Erythroblast (primary cell): ENCODE measurements around the gene TRPM3.

Experiments used
- GATA1 ChIP-seq: IDR thresholded peaks from 2 replicates; pipeline ENCODE4 v1.6.1; 2011; ENCODE audit warnings: low read depth, mild to moderate bottlenecking, control low read depth, low read length, moderate library complexity
- POLR2A ChIP-seq: IDR thresholded peaks from 2 replicates; pipeline ENCODE4 v1.6.1; 2011; ENCODE audit warnings: mild to moderate bottlenecking, low read length

DNA sequence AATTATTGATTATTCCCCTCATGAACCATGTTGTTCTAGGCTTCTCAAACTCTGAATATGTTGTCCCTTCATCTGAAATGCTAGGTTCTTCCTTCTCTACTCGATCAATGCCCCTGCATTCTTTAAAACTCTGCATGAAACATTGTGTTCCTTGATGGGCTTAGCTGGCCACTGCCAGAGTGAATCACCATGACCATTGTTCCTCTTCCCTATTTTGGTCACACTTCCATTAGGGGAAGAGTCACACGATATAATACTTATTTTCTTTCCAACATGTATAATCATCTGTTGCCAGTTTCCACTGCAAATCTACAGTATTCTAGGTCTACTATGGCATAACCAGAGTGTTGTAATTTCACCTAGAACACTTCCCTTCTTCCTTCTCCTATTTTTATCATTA is 247.9 kb downstream of the TRPM3 start:
- no peak for TF ChIP-seq POLR2A
- no peak for TF ChIP-seq GATA1
